K562 (cell line): ENCODE measurements around the gene TLE6. TPM values are rescaled to one million over a fixed set of nuclear protein-coding genes. Genes with fewer than 3 reads are reported as not detected.

Experiments
- ATAC-seq: fragments of 200-7000 bp; cut with Tn5 transposase; 3 replicates; pipeline ENCODE4 v1.9.1; 2020; ENCODE audit warnings: moderate library complexity
- BruUV-seq: library from RNA; stranded (reverse); fragments of 400-500 nt; replicated peaks from 2 replicates; lab custom pipeline; 2021; lab: Mats Ljungman, UMichigan
- CTCF ChIA-PET: fragments of 300-600 bp; formaldehyde crosslinking; extraction: SDS; loops from one replicate; lab custom pipeline; 2021; ENCODE audit warnings: low intra/inter-chr PET ratio; lab: Yijun Ruan, JAX
- POLR2A ChIA-PET: fragments of 300-600, 350-650 bp; sonication (Branson Sonifier 250); formaldehyde crosslinking; extraction: SDS; loops from one replicate; lab custom pipeline; 2021; ENCODE audit warnings: antibody characterized with exemption, inconsistent platforms; lab: Yijun Ruan, JAX
- DNase-seq, 4 experiments: peaks; one replicate each; pipeline versions ENCODE4 v3.0.0 to v3.0.0-alpha.2; 2011 to 2018; ENCODE audit warnings: low spot score in 3 of 4, mixed read lengths in 3 of 4; ENCODE audit errors: extremely low read depth in 1 of 4
- FAIRE-seq: peaks from 2 replicates; lab custom pipeline; 2011; peaks lifted over from hg19 to GRCh38; lab: Jason Lieb, UNC
- H2AFZ ChIP-seq: 2 replicates; pipeline ENCODE4 v1.6.0; 2011; ENCODE audit warnings: low read depth, low read length, control low read depth, inconsistent platforms
- H3K27ac ChIP-seq: fragments of 200-600 bp; 3 replicates; pipeline ENCODE4 v1.8.0; 2011; ENCODE audit warnings: low read depth, mild to moderate bottlenecking, control low read depth, inconsistent platforms, low read length, moderate library complexity, mixed read lengths; ENCODE audit errors: extremely low read depth
- H3K27me3 ChIP-seq, 2 experiments: fragments of 300-600 bp in 1 of 2; 2 replicates in 1 of 2; 3 replicates in 1 of 2; pipeline versions ENCODE4 v1.6.0 to v1.8.0; 2011; ENCODE audit warnings: inconsistent platforms in 2 of 2, low read length in 2 of 2, mild to moderate bottlenecking in 1 of 2, mixed read lengths in 1 of 2, moderate library complexity in 1 of 2; ENCODE audit not compliant: control insufficient read depth in 2 of 2, insufficient read depth in 2 of 2
- H3K36me3 ChIP-seq: fragments of 300-600 bp; 3 replicates; pipeline ENCODE4 v1.8.0; 2011; ENCODE audit warnings: mild to moderate bottlenecking, low read length, inconsistent platforms; ENCODE audit not compliant: control insufficient read depth, insufficient read depth
- H3K4me1 ChIP-seq, 2 experiments: fragments of 200-600 bp in 1 of 2; replicated peaks in 1 of 2; 2 replicates in 1 of 2; 3 replicates in 1 of 2; pipeline versions ENCODE4 v1.5.1 to v1.8.0; 2011; ENCODE audit warnings: inconsistent platforms in 2 of 2, low read length in 2 of 2, mild to moderate bottlenecking in 1 of 2, mixed read lengths in 1 of 2, moderate library complexity in 1 of 2; ENCODE audit not compliant: control insufficient read depth in 2 of 2, insufficient read depth in 2 of 2
- H3K4me2 ChIP-seq: 2 replicates; pipeline ENCODE4 v1.6.1; 2011; ENCODE audit warnings: low read length, control low read depth, inconsistent platforms, mixed read lengths; ENCODE audit not compliant: insufficient read depth
- H3K4me3 ChIP-seq: fragments of 200-600 bp; sonication (generic), shearing (Covaris generic); 2 replicates; pipeline ENCODE4 v1.5.1; 2016; ENCODE audit warnings: control low read depth, inconsistent platforms
- H3K79me2 ChIP-seq: fragments of 200-600 bp; 3 replicates; pipeline ENCODE4 v1.8.0; 2011; ENCODE audit warnings: low read length, inconsistent platforms; ENCODE audit not compliant: control insufficient read depth, insufficient read depth
- H3K9ac ChIP-seq, 2 experiments: 2 replicates each; pipeline versions ENCODE4 v1.6.0 to v1.6.1; 2011; ENCODE audit warnings: low read depth in 2 of 2, low read length in 2 of 2, control low read depth in 1 of 2, inconsistent platforms in 1 of 2, mild to moderate bottlenecking in 1 of 2, mixed read lengths in 1 of 2; ENCODE audit not compliant: insufficient read depth in 1 of 2
- H3K9me1 ChIP-seq: one replicate; pipeline ENCODE4 v1.6.0; 2011; ENCODE audit warnings: inconsistent platforms, mild to moderate bottlenecking, low read length, moderate library complexity; ENCODE audit not compliant: control insufficient read depth, insufficient read depth
- H3K9me3 ChIP-seq: replicated peaks from 2 replicates; pipeline ENCODE4 v1.5.1; 2011; ENCODE audit warnings: low read depth, low read length, inconsistent platforms; ENCODE audit not compliant: control insufficient read depth, insufficient read depth
- H4K20me1 ChIP-seq: replicated peaks from 2 replicates; pipeline ENCODE4 v1.6.1; 2011; ENCODE audit warnings: low read length, inconsistent platforms, mixed read lengths; ENCODE audit not compliant: control insufficient read depth, insufficient read depth
- BCOR ChIP-seq: fragments of 450-650 bp; IDR thresholded peaks from 2 replicates; pipeline ENCODE4 v1.6.1; 2016
- RBM15 ChIP-seq: fragments of 200-400 bp; formaldehyde crosslinking; IDR thresholded peaks from 2 replicates; pipeline ENCODE4 v1.6.1; 2018; ENCODE audit warnings: mild to moderate bottlenecking, low read length, moderate library complexity; ENCODE audit not compliant: insufficient read depth
- ZNF140 ChIP-seq: fragments of 250-450 bp; sonication (Bioruptor Pico); IDR thresholded peaks from 2 replicates; pipeline ENCODE4 v1.8.0; 2021; ENCODE audit warnings: moderate library complexity, mild to moderate bottlenecking, inconsistent platforms
- WGBS: fragments of 100-300 bp; shearing (Covaris generic); methylation state at CpG from one replicate; pipeline ENCODE4 v1.1.6; 2016; ENCODE audit warnings: low coverage, mixed read lengths; ENCODE audit not compliant: insufficient coverage; ENCODE audit errors: missing lambda C conversion rate; 5-methylcytosine and 5-hydroxymethylcytosine counted together
- in situ Hi-C: fragments of 300-500 bp; cut with MboI; formaldehyde crosslinking; loops from 4 replicates; pipeline ENCODE4 v1.15.0; 2018; ENCODE audit warnings: inconsistent platforms, mixed read lengths
- intact Hi-C: fragments of 100-400 bp; cut with micrococcal nuclease; formaldehyde crosslinking; loops from 2 replicates; pipeline ENCODE4 v1.14.2; 2022
- polyA plus RNA-seq, 8 experiments: library from polyadenylated mRNA; depleted of rRNA in 4 of 8; stranded (reverse) in 5 of 8; unstranded in 3 of 8; fragments of >200 nt; fragmentation: Nextera tagmentation in 2 of 8; fragmentation: Illumina TruSeq in 1 of 8; extraction: Ambion mirVana in 2 of 8; extraction: Trizol in 1 of 8; gene quantifications; 2 replicates each; pipeline versions ENCODE4 v1.2.1 to v1.2.3, GENCODE V29; 2011 to 2014; ENCODE audit warnings: inconsistent platforms in 1 of 8, missing spikeins in 1 of 8
- total RNA-seq, 7 experiments: library from RNA; depleted of rRNA in 6 of 7; stranded (reverse); fragments of >200 nt in 6 of 7; fragmentation: Illumina TruSeq in 2 of 7; extraction: Trizol in 2 of 7; gene quantifications; 2 replicates each; pipeline versions ENCODE4 v1.2.1 to v1.2.3, GENCODE V29; 2011 to 2021; ENCODE audit warnings: low replicate concordance in 1 of 7
- TF ChIP-seq, protein P1 (sequence below): fragments of 450-650 bp; IDR thresholded peaks from 2 replicates; pipeline ENCODE4 v1.6.1; 2018; ENCODE audit not compliant: partially characterized antibody
- TF ChIP-seq, protein P2 (sequence below): sonication (generic); formaldehyde crosslinking; IDR thresholded peaks from 2 replicates; pipeline ENCODE4 v1.8.1; 2023; ENCODE audit warnings: mild to moderate bottlenecking, missing genetic modification reagents
- TF ChIP-seq, protein P3 (sequence below): sonication (generic); formaldehyde crosslinking; IDR thresholded peaks from 2 replicates; pipeline ENCODE4 v1.8.0; 2022; ENCODE audit warnings: missing genetic modification reagents, mild to moderate bottlenecking, moderate library complexity, borderline replicate concordance
- TF ChIP-seq, protein P4 (sequence below): fragments of 250-450 bp; sonication (Bioruptor Pico); IDR thresholded peaks from 2 replicates; pipeline ENCODE4 v1.9.0; 2021; ENCODE audit warnings: mild to moderate bottlenecking

Gene TLE6
- total and polyA plus RNA-seq, 9 of the 15 experiments (the other 6 are each of a cell fraction or from before 2014, with no cell fraction given), result 1.1 to 6.1 (median 2.5) TPM

DNA sequence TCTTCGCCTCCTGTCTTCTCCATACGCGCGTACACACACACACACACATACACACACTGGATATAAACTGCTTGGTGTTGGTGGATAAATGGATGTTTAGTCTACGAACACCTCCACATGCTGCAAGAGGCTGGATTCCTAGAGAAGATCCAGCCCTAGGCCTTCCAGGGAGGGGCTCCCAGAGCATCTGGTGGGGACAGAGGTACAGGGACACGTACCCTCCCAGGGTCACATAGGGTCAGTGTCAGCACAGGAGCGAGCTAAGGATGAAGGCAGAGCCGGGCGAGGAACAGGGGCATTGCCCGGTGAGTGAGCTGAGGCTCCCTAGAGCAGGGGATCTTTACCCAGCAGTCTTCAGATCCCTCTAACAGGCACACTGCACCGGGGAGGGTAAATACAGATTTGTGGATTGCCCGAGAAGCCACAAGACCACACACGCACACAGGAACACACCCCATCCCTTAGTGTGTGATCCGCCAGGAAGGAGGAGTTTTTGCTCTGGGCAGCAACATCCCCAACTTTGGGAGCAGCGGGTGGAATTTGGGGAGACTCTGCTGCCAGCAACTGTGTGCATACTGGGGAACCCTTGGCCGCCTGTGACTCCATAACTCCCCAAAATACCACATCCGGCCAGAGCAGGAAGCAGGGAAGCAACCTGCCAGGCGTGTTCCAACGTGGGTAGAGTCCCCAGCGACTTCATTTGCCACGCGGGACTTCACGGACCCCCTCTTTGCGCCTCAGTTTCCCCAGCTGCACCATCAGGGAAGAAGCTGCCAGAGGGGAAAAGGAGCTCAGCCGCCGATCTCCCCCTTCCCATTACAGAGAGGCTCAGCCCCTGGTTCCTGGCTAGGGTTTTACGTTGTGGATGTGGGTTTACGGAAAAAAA lies 57.5 kb downstream of the TLE6 start (continued):
- TF ChIP-seq, protein P1, sequence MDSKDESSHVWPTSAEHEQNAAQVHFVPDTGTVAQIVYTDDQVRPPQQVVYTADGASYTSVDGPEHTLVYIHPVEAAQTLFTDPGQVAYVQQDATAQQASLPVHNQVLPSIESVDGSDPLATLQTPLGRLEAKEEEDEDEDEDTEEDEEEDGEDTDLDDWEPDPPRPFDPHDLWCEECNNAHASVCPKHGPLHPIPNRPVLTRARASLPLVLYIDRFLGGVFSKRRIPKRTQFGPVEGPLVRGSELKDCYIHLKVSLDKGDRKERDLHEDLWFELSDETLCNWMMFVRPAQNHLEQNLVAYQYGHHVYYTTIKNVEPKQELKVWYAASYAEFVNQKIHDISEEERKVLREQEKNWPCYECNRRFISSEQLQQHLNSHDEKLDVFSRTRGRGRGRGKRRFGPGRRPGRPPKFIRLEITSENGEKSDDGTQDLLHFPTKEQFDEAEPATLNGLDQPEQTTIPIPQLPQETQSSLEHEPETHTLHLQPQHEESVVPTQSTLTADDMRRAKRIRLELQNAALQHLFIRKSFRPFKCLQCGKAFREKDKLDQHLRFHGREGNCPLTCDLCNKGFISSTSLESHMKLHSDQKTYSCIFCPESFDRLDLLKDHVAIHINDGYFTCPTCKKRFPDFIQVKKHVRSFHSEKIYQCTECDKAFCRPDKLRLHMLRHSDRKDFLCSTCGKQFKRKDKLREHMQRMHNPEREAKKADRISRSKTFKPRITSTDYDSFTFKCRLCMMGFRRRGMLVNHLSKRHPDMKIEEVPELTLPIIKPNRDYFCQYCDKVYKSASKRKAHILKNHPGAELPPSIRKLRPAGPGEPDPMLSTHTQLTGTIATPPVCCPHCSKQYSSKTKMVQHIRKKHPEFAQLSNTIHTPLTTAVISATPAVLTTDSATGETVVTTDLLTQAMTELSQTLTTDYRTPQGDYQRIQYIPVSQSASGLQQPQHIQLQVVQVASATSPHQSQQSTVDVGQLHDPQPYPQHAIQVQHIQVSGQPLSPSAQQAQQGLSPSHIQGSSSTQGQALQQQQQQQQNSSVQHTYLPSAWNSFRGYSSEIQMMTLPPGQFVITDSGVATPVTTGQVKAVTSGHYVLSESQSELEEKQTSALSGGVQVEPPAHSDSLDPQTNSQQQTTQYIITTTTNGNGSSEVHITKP, result no peak
- TF ChIP-seq, all 486 proteins: peak for 36

DNA sequence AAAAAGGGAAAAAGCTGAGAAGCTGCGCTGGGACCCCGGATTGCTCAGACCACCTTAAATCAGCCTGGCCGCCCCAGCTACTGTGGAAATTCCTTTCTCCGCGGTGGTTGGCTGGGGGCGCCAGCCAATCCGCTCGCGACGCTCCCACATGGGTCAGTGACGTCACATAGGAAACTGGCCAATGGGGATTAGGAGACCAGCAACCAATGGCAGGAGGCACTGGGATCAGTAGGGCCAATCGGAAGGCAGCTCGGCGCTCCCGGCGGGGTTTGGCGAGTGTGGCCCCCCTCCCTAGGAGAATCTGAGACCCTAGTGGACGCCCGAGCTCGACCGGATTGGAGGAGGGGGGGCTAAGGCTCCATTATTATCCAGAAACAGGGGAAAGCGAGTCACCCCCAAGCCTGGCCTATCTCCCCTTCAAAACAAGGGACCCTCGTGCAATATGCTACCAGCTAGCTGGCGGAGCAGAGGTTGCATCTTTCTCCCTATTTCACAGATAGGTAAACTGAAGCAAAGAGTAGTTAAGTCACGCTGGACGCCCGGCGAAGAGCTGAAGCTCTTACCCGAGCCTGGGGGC lies 58.3 kb downstream of the TLE6 start:
- Histone ChIP-seq H3K9me1 (no peaks in the 10 kb centered on the region), H3K4me2 (peak overlapping the region; percentile 89), H3K27ac (peak overlapping the region; percentile 90), H2AFZ (peak overlapping the region; percentile 95), H3K4me1 (peaks cover 35 to 46% of the 10 kb centered on the region in 2 experiments), H3K9ac (peak overlapping the region; percentile 90 to 92), H3K4me3 (peak overlapping the region; percentile 61), H3K79me2 (peaks cover 7% of the 10 kb centered on the region; the same call in 1 of the 3 replicates), H3K27me3 (no peaks in the 10 kb centered on the region), H4K20me1 (no peaks in the 10 kb centered on the region), H3K36me3 (no peaks in the 10 kb centered on the region), H3K9me3 (no peaks in the 10 kb centered on the region)
- in situ Hi-C loops (no loop called here), intact Hi-C loops (loop anchor here (1.0 to 5.0 kb wide), 2 partner anchors 37 to 58 kb away; partner anchors contain the start of gene TLE6)
- CTCF ChIA-PET, result no interaction called here
- 1% methylated on average over 29 of the region's 29 CpGs for WGBS
- peak; percentile 99 to 100 (median 99) for DNase-seq
- peak; percentile 100 for FAIRE-seq
- ATAC-seq, result peak; percentile 92
- BruUV-seq, result no TSS peak
- POLR2A ChIA-PET, result interaction anchor here (0.6 to 2.9 kb wide), 21 partner anchors 9 to 108 kb away, joined by 3 to 21 read pairs (median 4); partner anchors contain the start of genes TLE6 and ZNF77
- TF ChIP-seq ZNF140 (CRISPR knock-in tag) (no peak), BCOR (peak; percentile 100), RBM15 (no peak)
- TF ChIP-seq, protein P2, sequence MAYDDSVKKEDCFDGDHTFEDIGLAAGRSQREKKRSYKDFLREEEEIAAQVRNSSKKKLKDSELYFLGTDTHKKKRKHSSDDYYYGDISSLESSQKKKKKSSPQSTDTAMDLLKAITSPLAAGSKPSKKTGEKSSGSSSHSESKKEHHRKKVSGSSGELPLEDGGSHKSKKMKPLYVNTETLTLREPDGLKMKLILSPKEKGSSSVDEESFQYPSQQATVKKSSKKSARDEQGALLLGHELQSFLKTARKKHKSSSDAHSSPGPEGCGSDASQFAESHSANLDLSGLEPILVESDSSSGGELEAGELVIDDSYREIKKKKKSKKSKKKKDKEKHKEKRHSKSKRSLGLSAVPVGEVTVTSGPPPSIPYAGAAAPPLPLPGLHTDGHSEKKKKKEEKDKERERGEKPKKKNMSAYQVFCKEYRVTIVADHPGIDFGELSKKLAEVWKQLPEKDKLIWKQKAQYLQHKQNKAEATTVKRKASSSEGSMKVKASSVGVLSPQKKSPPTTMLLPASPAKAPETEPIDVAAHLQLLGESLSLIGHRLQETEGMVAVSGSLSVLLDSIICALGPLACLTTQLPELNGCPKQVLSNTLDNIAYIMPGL (CRISPR knock-in tag), result no peak
- TF ChIP-seq, protein P3, sequence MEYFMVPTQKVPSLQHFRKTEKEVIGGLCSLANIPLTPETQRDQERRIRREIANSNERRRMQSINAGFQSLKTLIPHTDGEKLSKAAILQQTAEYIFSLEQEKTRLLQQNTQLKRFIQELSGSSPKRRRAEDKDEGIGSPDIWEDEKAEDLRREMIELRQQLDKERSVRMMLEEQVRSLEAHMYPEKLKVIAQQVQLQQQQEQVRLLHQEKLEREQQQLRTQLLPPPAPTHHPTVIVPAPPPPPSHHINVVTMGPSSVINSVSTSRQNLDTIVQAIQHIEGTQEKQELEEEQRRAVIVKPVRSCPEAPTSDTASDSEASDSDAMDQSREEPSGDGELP (CRISPR knock-in tag), result no peak; the same call in 1 of the 2 replicates
- TF ChIP-seq, protein P4, sequence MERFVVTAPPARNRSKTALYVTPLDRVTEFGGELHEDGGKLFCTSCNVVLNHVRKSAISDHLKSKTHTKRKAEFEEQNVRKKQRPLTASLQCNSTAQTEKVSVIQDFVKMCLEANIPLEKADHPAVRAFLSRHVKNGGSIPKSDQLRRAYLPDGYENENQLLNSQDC (CRISPR knock-in tag), result no peak
